HK-2 (cell line): Measurements from ENCODE around the gene ZNF397.
"Not testable (repeated sequence)": the region's sequence is repeated elsewhere in the genome, so short reads cannot be mapped to it uniquely, and the experiment has no call there.

Experiments
- DNase-seq: peaks from one replicate; pipeline ENCODE4 v3.0.0-alpha.2; 2018; ENCODE audit not compliant: unreplicated experiment

Gene ZNF397

DNA sequence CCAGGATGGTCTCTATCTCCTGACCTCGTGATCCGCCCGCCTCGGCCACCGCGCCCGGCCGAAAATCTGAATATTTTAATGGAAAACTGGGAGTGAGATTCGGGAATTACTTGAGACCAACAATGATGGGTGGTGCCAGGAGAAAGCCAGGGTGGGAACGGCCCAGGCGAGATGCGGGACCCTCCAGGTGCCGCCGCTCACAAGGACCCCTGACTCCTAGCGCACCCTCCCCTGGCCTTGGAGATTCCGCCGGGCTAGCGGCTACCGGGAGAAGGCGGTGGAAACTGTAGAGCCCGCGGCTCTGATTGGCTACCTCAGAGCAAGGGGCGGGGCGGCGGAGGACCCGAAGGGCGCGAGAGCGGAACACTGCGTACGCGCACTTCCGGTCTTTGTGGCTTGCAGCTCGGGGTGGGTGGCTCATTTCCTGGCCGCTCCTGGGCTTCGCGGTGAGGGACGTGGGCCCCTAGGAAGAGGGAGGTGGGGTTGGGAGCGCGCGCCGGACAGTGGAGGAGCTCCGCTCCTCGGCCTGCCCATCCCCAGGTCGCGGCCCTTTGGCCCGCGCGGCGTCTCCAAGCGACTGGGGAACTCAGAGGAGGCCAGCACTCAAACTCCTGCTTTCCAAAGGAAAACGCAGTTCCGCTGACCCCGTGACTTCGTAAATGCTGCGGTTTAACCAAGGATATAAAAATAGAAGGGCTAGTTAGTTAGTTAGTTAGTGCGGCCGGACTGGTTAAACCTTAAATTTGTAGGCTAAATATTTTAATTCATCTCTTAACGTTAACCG, at the start of gene ZNF397:
ZNF397 (plus strand) TSS at position 371 of the 784 bp plus-strand sequence. CDS start 1,437 bp downstream, outside the sequence.
- DNase-seq = peak; percentile 95

DNA sequence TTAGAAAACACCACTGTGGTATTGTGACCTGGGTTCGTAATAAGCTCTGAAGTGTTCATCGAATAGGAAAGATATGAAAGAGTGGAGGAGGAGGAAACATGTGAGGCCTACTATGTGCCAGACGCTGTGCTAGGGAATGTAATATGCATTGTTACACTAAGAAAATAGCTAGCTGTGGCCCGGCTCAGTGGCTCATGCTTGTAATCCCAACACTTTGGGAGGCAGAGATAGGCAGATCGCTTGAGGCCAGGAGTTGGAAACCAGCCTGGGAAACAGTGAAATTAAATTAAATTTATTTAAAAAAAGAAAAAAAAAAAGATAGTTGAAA, 49.2 kb upstream of the ZNF397 start:
- no peak for DNase-seq

DNA sequence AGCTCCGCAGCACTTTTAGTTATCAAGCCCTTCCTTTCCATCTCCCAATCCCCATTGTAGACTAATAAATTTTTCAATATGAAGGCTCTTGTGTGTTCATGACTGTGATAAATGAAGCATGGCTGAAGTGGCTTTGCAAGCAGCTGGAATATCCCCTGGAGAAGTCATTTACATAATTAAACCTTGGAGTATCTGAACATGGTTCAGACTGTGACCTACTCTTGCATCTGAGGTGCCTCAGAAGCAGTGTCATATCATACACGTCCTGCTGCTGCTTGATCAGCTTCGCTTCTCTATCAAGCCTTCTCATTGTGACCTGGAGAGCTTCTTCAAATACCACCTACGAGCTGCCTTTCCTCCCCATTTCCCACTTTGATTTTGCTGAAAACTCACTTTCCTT, 48.4 kb upstream of the ZNF397 start:
- no peak for DNase-seq

DNA sequence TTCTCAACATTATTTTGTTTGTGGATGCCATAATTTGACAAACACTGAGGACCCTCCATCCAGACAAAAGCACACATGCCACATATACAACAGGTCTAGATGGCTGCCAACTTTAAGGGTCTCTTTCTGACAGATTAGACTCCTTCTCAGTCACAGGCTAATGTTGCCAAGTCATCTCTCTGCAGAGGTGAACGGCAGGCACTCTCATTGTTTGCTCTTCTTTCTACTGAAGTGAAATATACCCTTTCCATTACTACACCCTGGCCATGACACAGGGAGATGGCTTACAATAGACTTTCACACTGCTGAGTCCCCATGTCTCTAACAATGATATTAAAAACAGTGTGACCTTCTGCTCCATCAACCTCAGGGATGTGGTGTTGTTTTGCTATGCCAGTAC, 47.5 kb upstream of the ZNF397 start:
- no peak for DNase-seq

DNA sequence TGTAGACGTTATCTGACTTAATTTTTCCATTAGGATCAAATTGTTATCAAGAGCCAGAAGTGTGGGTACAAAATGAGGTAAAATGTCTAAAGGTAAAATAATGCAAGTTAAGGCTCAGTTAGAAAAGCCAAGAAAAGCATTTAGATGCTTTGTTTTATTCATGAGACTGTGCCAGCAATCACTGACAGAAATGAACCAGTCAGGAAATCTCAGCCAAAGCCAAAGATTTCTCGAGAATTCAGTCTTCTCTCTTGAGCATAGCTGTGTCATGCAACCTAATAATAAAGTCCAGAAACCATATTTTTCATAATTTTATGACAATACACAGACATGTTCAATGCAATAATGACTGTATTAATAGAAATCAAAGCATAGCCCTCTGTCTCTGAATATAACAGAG, 43.5 kb upstream of the ZNF397 start:
- no peak for DNase-seq

DNA sequence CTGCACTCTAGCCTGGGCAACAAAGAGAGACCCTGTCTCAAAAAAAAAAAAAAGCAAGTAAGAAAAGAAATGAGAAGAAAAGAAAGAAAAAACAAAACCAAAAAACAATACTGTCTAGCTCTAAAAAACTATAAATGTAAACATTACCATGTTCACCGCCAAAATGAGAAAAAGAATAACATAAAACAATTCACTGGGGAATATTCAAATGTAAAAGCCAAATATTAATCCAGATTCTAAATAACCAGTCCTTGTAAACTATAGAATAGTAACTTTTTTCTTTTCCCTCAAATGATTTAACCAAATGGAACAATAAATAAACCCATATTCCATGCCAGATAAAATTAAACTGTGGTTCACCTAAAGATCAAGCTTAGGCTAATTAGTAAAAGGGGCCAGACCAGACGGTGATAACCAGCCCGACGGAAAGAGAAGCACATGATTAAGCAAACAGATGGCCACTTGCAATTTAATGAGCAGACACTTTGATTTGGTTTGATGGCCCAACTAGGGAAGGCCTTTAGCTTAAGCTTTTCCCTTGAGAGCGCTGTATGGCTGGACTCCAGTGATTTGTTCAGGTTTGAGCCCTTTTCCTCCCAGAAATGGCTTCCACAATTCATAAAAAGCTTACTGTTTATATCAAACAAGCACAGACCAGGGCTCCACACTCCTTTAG, 39.4 kb upstream of the ZNF397 start:
- no peak for DNase-seq

DNA sequence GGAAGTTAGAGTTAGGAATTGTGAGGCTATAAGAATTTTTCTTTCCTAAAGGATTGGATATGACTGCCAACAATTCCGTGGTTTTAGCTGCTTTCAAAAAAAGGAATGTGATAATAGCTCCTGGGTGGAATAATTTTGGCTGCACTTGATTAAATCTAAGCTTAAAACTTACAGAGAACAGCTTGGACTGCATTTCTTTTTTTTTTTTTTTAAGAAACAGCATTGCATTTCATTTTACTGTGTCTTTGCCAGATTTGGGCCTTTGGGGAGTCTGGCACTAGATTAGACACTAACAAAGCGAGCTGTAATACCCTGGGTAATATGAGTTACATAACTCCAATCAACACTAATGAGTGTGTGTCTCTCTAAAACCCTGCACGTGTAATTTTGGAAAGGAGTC, 37.8 kb upstream of the ZNF397 start:
- no peak for DNase-seq

DNA sequence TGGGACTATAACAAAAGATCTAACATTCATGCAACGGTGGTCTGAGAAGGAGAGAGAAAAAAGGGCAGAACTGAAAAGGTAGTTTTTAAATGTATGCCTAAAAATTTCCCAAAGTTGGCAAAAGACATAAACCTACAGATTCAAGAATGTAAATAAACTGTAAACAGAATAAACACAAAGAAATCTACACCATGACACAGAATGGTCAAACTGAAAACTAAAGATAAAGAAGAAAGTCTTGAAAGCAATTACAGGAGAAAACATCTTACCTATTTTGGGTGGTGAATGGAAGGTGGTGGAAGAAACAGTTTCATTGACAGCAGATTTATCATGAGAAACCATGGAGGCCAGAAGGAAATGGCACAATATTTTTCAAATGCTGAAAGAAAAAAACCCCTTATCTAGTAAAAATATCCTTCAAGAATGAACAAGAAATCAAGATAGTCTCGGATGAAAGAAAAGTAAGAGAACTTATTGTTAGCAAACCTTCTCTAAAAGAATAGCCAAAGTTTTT, 35.6 kb upstream of the ZNF397 start:
- DNase-seq = no peak

DNA sequence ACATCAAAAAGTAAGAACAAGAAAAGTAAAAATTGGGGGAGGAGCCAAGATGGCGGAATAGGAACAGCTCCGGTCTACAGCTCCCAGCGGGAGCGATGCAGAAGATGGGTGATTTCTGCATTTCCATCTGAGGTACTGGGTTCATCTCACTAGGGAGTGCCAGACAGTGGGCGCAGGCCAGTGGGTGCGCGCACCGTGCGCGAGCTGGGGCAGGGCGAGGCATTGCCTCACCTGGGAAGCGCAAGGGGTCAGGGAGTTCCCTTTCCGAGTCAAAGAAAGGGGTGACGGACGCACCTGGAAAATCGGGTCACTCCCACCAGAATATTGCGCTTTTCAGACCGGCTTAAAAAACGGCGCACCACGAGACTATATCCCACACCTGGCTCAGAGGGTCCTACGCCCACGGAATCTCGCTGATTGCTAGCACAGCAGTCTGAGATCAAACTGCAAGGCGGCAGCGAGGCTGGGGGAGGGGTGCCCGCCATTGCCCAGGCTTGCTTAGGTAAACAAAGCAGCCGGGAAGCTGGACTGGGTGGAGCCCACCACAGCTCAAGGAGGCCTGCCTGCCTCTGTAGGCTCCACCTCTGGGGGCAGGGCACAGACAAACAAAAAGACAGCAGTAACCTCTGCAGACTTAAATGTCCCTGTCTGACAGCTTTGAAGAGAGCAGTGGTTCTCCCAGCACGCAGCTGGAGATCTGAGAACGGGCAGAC, 34.9 kb upstream of the ZNF397 start:
- not testable (repeated sequence) for DNase-seq

DNA sequence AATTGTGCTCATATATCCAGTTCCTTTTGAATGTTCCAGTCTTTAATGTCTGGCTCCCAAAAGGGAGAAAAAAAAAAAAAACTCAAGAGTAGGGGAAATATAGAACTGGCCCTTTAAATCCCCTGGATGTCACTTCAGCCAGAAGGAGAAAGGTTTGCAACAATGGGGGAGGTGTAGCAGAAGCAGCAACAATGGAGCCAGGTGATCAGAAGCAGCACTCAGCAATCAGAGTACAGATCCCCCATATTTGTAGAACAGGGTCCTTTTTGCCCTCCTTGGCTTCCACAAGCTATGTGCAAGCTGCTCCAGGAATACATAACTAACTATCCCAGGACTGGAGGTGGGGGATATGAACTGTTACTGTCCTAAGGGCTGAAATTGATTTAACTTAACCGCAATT, 25.8 kb upstream of the ZNF397 start:
- DNase-seq = no peak

DNA sequence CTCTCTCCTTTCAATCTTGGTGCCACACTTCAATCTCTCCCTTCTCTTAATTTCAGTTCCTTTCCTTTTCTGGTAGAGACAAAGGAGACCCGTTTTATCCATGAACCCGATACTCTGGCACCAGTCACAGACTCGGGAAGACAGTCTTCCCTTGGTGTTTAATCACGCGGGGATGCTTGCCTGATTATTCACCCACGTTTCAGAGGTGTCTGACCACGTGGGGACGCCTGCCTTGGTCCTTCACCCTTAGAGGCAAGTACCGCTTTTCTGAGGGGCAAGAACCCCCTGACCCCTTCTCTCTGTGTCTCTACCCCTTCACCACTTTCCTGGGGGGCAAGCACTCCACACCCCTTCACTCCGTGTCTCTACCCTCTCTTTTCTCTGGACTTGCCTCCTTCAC, 24.2 kb upstream of the ZNF397 start:
- not testable (repeated sequence) for DNase-seq

DNA sequence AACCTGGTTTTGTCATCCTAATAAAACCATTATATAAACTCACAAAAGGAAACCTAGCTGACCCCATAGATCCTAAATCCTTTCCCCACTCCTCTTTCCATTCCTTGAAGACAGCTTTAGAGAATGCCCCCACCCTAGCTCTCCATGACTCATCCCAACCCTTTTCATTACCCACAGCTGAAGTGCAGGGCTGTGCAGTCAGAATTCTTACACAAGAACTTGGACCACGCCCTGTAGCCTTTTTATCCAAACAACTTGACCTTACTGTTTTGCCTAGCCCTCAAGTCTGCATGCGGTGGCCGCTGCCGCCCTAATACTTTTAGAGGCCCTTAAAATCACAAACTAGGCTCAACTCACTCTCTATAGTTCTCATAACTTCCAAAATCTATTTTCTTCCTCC, 21.5 kb upstream of the ZNF397 start:
- not testable (repeated sequence) for DNase-seq

DNA sequence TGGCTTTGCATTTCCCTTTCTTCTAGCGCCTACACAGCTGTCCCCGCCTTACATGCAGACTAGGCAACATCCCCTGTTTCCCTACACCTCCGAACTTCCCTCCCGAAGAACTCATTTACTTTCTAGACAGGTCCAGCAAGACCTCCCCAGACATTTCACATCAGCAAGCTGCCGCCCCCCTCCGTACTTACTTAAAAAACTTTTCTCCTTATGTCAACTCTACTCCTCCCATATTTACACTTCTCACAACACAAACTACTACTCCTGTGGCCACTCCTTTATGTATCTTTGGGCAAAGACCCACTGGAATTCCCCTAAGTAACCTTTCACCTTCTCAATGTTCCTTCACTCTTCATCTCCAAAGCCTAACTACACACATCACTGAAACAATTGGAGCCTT, 20.4 kb upstream of the ZNF397 start:
- DNase-seq = no peak

DNA sequence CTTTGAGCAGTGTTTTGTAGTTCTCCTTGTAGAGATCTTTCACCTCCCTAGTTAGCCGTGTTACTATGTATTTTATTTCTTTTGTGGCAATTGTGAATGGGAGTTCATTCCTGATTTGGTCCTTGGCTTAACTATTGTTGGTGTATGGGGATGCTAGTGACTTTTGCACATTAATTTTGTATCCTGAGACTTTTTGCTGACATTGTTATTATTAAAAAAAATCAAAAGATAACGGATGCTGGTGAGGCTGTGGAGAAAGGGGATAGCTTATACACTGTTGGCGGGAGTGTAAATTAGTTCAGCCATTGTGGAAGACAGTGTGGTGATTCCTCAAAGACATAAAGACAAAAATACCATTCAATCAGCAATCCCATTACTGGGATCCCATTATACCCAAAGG, 17.0 kb upstream of the ZNF397 start:
- DNase-seq = no peak

DNA sequence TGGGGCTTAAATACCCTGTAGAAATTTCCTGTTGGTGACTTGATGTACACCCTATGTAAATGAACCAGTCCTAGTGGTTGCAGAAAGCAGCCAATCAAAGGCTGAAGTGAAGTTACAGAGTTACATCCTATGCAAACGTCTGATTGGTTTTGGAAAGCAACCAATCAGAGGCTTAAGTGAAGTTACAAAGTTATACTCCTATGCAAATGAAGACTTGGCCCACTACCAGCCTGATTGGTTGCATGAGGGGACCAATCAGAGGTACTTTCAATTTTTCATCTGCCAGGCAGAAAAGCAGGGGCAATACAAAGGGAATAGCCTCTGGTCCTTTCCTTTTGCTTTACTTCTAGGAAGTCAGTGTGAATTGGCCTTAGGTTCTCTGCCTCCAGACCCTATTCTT, 13.6 kb upstream of the ZNF397 start:
- DNase-seq = no peak

DNA sequence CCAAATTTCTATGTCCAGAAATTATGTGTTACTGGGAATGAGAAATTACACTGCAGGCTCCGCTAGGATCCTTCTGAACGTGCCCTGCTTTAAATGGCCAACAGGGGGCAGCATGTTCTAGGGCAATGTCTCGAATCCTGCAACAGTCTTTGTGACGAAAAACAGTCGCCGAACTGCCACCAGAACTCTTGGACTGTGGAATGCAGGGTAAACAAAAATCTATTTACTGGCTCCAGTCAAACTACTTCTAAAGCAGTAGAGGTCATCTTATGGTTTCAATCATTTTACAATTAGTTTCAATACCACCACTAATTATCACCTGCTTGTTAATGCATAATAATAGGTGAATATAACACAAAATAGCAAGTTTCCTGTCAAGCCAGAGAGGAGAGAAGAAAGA, 9.8 kb upstream of the ZNF397 start:
- DNase-seq = peak; percentile 55

DNA sequence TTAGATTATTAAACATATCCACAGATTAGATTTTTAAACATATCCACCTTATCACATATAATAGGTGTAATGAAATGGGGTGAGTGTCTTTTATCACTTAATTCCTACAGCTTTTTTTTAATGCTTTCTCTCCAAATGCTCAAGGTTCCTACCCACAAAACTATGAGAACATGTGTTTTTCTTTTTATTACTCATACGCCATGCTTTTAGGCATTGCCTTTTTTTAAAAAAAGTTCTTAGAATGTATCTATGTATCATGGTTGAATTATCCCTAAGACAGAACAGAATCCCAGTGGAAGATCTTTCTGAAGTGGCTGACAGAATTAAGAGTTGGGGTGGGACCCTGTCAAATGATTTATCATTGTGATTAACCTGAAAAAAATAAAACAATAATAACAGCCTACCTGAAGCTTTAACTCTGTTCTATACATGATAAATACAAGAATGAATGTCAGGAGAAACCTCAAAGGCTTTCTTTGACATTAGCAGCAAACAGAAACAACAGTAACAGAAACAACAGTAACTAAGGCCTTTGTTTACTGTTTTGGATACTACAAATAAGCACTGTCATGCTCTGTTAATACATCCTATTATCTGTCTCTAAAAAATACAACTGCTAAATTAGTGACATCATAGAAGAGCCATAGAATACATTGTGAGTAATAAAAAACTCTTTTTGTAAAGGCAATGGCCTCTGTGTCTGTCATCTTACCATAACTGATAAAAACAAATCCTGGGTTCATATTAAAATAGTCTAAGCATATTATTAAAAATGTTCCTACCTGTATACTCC, 4.1 kb upstream of the ZNF397 start:
- no peak for DNase-seq

DNA sequence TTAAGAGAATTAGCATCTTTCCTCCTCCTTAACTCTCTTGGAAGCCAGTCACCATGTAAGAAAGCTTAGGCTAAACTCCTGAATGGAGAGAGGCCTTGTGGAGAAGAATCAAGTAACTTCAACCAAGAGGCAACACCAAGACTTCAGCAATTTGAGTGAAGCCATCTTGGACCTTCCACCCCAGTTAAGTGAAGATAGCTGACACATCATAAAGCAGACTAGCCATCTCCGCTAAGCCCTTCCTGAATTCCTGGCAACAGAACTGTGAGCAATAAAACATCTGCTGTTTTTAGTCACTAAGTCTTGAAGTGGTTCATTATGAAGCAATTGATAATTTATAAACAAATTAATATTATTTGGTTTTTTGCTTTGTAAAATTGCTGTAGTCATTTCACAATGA, 1.5 kb upstream of the ZNF397 start:
- DNase-seq = no peak

DNA sequence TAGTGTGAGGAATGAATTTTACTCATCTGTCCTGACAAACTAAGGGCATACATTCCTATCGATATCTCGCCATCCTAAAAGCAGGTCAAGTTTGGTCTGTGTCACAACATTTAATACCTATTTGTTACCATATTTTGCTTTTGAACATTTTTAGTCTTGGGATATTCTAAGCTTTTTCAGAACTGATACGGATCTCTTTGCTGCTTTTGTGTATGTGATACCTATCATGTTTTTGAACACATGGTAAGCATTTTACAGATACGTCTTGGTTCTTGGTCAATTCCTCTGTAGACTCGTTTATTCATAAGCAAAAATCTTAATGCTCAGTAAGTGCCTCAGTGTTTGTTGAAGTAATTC, 592 bp downstream of the ZNF397 start:
- no peak for DNase-seq

DNA sequence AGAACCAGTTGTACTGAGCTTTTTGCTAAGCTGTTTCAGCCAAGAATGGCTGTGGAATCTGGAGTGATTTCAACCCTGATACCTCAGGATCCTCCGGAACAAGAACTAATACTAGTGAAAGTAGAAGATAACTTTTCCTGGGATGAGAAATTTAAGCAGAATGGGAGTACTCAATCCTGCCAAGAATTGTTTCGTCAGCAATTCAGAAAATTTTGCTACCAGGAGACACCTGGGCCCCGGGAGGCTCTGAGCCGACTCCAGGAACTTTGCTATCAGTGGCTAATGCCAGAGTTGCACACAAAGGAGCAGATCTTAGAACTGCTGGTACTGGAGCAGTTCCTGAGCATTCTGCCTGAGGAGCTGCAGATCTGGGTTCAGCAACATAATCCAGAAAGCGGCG, 1.6 kb downstream of the ZNF397 start:
- DNase-seq = no peak

DNA sequence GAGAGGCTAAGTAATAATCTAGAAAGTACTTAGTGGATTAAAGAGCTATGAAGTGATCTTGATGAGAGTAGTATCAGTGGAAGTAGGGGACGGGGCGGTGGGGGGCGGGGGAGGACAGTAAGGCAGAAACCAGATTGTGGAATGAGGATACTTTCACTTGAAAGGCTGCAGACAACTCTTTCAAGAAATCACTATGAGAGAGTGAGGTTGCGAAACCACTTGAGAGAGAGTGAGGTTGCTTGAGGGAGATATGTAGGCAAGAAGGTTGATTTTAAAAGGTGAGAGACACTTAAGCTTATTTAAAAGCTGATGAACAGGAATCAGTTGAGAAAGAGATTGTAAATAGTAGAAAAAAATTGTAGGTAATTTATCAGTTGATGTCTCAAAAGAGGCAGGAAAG, 3.8 kb downstream of the ZNF397 start:
- no peak for DNase-seq

DNA sequence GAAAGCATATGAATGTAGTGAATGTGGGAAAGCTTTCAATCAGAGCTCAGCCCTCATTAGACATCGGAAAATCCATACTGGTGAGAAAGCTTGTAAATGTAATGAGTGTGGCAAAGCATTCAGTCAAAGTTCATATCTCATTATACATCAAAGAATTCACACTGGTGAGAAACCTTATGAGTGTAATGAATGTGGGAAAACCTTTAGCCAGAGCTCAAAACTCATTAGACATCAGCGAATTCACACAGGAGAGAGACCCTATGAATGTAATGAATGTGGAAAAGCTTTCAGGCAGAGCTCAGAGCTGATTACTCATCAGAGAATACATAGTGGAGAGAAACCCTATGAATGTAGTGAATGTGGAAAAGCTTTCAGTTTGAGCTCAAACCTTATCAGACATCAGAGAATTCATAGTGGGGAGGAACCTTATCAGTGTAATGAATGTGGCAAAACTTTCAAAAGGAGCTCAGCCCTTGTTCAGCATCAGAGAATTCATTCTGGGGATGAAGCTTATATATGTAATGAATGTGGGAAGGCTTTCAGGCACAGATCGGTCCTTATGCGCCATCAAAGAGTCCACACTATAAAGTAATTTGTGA, 5.0 kb downstream of the ZNF397 start:
- no peak for DNase-seq
